Stimulated activated CD4-positive, alpha-beta T cell treated with anti-CD3 and anti-CD28 coated beads, Interleukin-12 subunit alpha, Interleukin-12 subunit beta, amount 100 ng/mL, for 24 hours (primary cell): Measurements from ENCODE around the gene CRIP3.

Experiments used
- DNase-seq, 2 experiments: peaks; one replicate each; pipeline ENCODE4 v3.0.0-alpha.2; 2020; ENCODE audit warnings: low read depth in 2 of 2

CRIP3 gene

DNA sequence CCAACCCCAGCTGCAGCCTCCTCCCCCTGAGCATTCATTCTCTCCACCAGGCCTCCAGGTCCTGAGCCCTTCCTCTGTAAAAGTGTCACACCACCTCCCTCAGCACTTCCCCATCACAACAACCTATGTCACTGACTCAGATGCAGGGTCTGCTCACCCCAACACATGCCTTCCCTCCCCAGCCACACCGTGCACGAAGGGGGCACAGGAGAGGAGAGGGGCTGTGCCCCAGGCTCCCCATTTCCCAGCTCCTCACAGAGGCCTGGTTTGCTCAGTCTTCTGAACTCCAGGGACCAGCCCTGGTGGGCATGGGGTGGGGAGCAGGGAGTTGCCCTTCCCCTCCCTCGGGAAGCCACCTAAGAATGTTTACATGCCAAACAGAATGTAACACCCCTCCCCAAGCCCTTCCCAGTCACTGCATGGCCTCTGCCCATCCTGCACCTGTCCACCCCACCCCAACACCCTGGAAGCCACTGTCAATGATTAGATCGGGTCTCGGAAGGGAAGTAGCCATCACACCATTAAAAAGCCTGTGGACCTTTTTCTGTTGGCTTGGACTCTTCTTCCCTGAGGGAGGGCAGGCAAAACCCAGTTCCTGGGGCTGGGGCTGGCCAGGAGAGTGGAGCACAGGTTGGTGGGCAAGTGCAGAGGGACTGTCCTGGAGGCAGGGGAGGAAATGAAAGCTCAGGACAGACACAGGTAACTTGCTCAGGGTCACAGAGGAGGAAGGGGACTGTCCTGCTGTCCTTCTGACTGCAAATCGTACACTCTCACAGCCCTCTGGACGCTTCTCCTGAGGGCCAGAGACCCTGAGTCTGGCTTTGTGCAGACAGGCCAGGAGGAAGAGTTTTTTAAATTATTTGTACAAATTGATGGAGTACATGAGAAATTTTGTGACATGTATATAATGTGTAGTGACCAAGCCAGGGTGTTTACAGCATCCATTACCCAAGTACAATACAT is 20.6 kb downstream of the CRIP3 start:
- DNase-seq: no peak

DNA sequence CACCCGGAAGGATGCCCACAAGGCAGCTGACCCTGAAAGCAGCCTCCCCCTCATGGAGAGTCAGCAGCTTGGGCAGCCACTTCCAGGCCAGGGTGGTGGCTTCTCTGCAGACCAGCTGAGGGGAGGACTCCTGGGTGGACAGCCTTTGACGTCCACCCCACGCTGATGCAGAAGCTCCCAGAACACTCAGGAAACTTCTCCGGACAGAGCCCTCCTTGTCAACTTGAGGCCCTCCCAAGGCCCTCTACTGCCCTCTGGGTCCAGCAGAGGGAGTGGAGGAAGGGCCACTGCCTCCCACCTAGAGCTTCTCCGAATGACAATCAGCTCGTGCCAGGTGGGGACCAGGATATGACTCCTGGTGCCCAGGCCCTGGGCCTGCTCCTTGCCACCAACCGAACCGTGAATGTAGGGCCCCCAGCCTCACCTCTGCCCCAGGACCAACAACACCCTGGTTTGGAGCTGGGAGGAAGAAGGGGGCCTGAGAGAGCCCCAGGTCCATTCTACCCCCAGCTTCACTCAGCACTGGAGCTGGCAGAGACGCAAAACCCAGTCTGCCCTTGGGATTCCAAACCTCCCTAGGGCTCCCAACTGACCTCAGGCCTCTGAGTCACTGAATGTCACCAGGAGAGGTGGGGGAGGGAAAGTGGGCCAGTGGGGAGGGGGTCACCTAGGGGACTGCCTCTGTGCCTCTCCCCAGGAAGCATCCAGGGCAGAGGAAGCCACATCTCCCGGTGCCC is 21.5 kb downstream of the CRIP3 start:
- DNase-seq: no peak

DNA sequence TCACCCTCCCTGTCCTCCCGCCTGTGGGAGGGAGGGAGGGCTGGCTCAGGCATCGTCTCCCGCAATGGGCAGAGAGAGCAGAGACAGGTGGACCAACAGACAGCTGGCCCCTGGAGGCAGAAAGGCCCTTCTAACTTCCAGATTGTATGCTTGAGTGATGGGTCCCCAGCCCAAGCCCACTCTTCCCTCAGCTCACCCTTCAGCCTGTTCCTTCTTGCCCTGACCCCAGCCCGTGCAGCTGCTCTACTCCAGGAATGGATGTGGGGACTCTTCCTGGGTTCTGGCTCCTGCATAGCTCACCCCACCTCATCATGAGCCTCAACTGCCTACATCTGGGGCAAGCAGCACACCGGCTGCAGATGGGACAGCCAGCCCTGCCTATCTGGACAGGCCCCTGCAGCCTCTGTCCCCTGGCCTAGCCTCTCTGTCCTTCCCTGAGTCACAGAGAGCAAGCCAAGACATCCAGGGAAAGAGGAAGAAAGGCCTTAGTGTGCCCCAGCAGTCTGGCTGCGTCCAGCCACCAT is 22.1 kb downstream of the CRIP3 start:
- DNase-seq: no peak

DNA sequence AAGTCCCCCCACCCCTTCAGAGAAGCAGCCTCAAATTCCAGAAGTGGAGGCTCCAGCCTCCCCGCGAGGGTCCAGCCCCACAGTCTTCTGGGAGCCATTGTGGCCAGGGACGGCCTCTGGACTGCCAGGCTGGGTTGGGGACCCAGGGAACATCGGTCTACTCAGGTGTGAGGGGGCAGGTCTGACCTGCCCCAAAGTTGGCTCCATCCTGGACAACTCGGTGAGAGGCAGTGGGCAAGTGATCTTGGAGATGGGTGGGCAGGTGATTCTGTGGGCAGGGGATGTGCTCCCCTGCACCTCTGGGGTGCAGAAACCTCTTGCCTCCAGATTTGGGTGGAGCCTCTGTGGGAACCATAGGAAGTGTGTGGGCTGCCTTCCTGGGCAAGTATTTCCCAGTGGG is 22.8 kb downstream of the CRIP3 start:
- no peak for DNase-seq

DNA sequence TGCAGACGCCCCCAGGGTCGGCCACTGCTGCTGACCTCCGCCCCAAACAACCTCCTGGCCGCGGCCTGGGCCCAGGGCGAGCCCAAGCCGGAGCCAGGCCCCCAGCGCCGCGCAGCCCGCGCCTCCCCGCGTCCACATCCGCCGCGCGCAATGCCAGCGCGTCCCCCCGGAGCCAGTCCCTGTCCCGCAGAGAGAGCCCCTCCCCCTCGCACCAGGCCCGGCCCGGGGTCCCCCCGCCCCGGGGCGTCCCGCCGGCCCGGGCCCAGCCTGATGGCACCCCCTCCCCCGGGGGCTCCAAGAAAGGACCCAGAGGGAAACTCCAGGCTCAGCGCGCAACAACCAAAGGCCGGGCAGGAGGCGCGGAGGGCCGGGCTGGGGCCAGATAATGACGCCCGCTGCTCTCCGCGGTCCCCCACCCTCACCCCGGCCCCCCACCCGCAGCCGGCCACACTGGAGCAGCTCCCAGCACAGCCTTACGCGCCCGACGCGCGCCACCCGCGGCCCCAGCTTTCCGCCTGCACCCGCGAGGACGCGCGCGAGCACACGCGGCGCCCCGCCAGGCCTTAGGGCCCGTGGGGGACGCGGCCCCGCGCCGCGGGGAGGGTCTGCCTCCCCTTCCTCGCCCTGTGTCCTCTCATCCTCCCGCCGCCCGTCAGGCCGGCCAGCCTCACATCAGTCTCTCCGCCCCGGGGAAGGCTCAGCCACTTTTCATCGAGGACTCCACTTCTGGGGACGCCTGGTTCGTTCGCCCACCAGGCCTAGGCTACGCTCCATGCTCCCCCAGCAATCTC is 23.4 kb downstream of the CRIP3 start:
- DNase-seq: no peak

DNA sequence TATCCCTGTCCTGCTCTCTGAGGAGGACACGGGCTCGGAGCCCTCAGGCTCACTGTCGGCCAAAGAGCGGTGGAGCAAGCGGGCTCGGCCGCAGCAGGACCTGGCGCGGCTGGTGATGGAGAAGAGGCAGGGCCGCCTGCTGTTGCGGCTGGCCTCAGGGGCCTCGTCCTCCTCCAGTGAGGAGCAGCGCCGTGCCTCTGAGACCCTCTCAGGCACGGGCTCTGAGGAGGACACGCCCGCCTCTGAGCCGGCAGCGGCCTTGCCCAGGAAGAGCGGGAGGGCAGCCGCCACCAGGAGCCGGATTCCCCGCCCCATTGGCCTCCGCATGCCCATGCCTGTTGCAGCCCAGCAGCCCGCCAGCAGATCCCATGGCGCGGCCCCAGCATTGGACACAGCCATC is 24.7 kb downstream of the CRIP3 start:
- no peak for DNase-seq

DNA sequence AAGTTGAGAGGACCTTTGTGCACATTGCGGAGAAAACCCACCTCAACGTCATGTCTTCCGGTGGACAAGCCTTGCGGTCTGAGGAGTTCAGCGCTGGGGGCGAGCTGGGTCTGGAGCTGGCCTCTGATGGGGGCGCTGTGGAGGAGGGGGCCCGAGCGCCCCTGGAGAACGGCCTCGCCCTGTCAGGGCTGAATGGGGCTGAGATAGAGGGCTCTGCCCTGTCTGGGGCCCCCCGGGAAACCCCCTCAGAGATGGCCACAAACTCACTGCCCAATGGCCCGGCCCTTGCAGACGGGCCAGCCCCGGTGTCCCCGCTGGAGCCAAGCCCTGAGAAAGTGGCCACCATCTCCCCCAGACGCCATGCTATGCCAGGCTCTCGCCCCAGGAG is 25.1 kb downstream of the CRIP3 start:
- no peak for DNase-seq

DNA sequence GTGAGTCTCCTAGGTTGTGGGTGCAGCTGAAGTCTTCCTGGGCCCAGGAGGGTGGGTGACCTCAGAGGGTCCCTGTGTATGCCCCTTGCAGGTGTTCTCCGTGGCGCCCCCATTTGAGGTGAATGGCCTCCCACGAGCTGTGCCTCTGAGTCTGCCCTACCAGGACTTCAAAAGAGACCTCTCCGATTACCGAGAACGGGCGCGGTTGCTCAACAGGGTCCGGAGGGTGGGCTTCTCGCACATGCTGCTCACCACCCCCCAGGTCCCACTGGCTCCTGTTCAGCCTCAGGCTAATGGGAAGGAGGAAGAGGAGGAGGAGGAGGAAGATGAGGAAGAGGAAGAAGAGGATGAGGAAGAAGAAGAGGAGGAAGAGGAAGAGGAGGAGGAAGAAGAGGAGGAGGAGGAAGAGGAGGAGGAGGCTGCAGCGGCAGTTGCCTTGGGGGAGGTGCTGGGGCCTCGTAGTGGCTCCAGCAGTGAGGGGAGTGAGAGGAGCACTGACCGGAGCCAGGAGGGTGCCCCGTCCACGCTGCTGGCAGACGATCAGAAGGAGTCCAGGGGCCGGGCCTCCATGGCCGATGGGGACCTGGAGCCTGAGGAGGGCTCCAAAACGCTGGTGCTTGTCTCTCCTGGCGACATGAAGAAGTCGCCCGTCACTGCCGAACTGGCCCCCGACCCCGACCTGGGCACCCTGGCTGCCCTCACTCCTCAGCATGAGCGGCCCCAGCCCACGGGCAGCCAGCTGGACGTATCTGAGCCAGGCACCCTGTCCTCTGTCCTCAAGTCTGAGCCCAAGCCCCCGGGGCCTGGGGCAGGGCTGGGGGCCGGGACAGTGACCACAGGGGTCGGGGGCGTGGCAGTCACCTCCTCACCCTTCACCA is 25.8 kb downstream of the CRIP3 start:
- no peak for DNase-seq

DNA sequence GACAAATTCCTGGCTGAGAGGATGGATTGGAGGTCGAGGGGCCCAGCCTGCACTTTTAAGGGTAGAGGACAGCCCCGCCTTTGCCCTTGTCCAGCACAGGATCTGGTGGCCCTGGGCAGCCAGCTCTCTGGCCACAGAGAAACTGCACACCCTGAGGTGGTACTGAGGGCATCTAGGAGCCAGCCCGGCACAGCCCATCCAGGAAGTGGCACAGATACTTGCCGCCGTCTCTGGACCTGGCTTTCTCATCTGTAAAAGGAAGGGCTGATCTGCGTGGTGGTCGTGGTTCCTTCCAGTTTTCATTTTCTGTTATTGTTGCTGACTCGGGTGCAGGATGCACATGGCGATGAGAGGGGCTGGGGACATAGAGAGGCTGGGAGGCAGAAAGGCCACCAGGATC is 26.6 kb downstream of the CRIP3 start:
- no peak for DNase-seq

DNA sequence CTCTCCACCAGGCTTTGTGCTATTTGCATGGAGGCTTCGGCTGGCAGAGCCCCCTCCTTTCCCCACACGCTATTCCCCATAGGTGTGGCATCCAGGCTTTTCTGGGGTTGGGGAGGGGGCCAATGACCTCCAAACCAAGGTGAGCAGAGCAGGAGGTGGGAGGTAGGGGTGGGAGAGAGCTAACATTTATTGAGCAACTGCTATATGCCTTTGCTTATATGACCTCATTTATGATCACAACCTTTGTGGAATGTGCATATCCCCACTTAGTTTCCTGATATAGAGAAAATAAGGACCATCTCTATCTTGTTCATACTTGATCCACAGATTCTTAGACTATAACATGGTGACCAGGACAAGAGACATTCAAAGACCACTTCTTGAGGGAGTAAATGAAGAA is 28.4 kb downstream of the CRIP3 start:
- no peak for DNase-seq

DNA sequence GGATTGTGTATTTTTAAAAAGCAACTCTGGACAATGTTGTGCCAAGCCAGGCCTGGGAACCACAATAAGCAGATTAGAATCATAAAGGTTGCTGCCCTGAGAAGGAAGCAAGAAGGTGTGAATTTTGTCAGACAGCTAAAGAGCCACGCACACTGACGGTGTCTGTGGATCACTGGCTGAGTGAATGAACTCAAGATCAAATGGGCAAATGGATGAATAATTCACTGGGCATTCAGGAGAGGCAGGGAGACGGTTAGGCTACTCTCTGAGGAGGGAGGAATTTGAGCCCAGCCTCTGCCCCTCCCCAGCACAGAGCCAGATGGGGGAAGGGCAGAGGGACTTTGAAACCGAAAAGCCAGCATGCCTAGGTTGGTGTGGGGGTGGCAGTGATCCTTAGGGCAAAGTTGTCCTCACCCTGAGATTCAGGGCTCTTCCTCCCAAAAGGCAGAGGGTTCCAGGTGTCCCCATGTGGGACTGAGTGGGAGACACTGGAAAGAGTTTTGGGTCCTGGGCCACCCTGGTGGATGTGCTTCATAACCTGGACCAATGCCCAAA is 30.0 kb downstream of the CRIP3 start:
- no peak for DNase-seq

DNA sequence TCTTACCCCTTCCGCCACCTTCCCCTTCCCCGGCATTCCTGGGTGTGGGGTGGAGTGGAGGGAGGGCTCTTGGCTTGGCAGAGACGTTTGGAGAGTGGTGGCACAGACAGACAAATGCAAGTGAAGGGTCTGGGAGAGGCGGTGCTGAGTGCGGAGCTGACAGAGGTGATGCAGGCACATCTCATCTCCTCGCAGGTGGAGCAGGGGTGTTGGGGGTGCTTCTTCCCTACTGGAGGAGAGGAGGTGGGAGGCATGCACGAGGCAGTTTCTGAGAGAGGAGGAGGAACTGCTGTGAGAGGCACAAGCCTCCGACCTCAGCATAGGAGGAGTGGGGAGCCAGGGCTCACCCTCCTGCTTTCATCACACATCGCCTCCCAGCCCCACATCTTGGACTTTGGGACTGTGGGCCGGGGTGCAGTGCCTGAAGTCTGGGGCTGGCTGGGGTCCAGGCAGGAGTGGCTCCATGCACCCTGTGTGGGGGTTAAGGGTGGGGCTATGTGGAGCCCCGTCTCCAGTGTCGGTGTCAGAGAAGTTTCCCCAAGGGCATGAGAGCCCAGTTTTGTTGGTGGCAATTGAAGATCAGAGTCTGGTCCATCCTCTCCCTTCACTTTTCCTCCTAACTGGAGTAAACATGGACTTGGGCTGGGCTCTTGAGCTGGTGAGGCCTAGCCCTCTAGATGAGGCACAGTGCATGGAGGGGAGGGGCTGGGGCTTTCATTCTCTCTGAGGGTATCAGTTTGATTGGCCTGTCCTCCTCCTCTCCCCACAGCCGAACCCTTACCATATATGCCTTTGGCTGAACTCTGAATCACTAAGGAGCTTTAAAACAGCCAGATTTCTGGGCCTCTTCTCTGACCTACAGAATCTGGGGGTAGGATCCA is 30.7 kb downstream of the CRIP3 start:
- no peak for DNase-seq

DNA sequence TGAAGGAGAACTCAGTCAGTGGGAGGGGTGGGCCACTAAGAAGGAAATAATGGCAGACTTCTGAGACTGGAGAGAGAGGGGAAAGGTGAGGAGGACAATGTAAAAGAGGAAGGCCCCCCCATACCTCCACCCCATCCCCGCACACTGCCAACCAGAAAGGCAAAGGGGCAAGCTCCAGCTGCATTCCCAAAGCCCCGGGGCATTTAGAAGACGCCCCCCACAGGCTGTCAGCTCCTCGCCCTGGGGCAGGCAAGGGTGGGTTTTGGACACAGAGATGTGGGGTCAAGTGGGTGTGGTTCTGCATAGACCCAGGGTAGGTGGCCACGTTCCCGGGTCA is 31.4 kb downstream of the CRIP3 start:
- DNase-seq: no peak

DNA sequence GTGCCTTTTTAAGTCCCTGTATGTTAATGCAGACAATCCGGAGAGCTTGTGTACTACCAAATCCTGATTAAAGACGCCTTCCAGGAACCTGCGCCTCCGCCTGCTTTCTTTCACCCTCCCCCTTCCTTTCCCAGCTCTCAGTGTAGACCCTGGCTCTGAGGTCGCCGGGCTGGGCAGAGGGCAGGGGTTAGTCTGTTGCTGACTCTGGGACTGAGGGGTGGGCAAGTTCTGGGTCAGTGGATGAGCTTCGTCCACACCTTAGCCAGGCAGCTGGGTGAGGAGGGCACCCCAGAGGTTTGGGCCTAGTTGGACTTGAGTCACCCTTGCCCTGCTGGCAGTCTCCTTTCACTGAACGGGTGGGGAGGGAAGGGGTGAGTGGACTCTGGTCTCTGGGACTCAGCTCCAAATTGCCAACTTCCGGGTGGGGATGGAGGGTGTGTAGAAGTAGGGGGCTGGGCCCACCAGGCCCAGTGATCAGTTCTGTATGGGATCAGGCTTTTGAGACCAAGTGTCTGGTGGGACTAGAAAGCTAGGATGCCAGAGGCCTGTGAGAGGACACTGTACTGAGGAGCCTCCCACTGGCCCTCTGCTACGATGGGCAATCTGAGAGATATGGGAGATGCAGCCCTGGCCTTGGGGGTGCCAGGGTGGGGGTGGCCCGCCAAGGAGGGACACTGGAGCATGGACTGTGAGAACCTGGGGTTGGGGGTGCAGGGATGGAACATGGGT is 31.9 kb downstream of the CRIP3 start:
- DNase-seq: no peak

DNA sequence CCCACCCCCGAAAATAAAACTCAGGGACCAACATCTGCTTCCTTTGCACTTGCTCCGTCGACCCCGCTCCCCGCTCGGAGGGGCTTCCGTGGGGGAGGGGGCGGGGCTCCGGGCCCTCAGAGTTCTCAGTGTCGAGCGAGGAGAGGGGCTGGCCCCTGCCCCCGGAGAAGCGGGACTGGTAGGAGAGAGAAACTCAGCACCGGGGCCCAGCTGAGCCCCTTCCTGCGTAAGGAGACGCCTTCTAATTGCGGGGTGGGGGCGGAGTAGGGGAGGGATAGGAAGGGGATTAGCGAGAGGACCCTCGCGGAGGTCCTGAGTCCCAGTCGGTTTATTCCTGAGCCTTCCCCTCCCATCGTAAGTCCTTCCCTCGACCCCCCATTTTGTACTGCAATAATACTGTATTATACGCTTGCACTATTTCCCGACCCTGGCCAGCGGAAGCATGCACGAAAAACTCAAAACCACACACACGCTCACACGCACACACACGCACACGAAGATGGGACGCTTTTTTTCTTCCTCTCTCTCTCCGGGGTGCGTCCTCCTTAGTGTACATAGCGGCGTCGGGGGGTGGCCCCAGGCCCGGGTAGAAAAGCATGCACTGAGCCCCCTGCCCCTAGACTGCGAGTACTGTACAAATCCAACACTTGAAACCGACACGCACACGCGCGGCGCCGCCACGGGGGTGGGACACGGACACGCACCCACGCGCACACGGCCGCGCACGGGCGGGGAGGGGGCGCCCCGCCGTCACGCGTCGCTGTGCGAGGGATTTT is 32.6 kb downstream of the CRIP3 start:
- DNase-seq: peak in 1 of 2 experiments; percentile 12

DNA sequence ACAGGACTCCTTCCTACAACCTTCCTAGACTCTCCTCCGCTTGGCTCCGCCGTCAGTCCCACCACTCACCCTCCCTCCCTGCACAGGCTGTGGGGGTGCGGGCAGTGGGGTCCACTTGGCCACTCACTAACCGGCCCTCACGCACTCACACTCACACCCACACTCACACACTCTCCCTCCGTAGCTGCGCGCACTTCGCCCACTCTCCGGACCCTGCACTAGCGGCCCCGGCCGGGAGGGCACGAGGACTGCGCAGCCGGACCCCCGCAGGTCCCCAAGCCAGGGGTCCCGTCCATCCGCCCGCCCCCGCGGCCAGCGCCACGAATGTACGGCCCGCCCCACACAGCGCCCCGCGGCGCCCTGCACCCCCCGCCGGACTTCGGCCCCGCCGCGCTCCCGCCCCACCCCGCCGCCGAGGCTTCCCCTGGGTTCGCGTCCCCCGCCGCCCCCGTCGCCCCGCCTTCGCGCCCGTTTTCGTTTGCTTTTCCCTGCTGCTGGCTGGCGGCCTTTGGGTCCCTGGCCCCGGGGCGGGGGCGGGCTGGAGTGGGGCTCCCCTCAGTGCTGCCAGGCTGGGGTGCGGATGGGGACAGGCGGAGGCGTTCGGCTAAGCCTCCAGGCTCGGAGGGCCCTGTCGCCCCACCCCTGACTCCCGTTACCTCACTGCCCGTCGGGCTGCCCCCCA is 33.6 kb downstream of the CRIP3 start:
- peak in 1 of 2 experiments; percentile 25 for DNase-seq

DNA sequence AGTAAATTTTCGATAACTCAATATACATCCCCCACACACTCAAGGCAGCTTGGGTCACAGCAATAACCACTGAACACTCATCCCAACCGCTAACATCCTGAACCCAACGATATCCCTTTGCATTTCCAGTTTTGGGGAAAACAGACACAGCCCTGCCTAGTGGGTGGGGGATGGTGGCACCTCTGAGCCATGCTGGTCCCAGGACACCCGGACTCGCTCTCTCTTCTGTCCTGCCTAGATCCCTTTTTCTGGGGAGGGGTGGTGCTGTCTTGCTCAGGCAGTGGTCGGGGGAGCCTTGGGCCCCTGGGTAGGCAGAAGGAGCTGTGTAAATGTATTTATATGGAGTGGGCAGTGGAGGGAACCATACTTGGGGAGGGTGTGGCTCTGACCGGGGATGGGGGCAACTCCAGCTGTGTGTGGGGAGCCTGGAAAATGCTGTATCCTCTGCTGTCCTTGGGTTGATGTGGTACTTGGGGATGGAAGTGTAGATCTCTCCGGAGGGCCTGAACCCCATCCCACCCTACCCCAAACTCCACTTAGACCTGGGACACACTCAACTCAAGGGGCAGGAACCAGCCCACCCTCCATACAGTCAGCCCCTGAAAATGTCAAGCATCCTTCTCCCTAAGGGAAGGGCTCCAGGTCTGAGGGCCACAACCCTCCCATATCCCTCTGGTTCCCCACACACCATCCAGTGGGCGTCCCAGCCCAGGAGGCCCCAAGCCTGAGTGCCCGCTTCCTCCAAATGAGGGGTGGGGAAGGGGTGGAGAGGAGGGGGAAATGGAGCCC is 34.3 kb downstream of the CRIP3 start:
- no peak for DNase-seq
